RKO (cell line): ENCODE measurements around the gene POFUT2.

Source experiments
- DNase-seq: peaks from one replicate; pipeline ENCODE4 v3.0.0-alpha.2; 2016; ENCODE audit warnings: low spot score

POFUT2 gene

GRCh38 chr21:45248301-45248892 lies 39.3 kb downstream of the POFUT2 start:
- DNase-seq: no peak

DNA sequence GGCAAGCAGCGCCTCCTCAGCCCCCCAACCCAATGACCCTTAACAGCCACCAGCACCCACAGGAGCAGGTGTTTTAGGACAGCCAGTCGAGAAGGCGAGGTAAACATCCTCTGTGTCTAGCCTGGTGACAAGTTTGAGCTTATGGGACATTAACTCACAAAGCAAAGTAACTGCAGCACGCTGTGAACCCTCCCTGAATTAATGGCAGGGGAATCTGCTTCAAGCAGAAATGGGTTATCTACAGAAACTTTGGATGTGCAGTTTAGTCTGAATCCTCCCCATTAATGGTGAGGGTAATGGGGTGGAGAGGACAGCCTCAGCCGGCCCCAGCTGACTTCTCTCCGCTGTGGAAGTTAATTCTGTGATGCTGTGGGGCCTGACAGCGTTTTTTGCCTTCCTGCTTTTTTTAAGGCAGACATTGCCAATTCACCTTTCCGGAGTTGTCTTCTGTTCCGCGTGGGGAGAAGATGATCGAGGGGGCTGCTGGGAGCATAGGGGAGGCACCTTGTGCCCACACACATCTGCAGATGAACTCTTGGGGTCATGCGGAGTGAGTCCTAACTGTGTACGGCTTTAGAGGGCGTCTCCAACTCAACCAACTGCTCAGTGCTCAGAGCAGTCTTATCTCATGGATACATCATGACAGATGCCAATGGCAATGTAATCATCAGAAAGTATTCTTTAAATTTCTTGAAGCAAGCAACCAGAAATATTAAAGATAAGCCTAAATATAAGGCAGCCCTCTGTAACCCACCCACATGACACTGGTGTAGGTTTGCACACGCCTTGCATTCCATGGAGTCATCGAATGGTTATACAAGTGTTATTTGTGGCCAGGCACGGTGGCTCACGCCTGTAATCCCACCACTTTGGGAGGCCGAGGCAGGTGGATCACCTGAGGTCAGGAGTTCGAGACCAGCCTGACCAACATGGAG lies 41.0 kb downstream of the POFUT2 start:
- DNase-seq: no peak

DNA sequence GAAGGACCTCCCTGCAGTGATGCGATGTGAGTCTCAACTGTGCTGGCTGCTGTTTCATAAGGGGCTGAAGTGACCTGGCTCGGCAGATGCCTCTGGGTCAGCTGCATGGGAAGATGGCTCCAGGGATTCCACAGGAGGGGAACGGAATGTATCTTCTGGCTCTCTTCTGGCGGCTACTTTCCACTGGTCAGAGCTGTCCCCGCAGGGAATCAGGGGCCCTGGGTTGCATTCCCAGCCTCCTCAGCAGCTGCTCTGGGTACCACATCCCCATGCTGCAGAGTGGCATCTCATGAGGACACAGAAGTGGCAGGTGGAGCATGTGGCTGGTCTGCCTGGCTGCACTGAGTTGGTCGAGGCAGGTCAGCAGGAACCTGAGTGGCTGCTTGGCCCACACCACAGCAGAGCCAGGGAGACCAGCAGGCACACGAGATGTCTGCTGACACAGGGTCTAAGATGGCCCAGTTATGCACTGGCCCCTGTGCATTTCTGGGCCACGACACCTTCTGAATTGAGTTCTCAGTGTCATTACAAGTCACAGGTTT lies 42.8 kb downstream of the POFUT2 start:
- no peak for DNase-seq

DNA sequence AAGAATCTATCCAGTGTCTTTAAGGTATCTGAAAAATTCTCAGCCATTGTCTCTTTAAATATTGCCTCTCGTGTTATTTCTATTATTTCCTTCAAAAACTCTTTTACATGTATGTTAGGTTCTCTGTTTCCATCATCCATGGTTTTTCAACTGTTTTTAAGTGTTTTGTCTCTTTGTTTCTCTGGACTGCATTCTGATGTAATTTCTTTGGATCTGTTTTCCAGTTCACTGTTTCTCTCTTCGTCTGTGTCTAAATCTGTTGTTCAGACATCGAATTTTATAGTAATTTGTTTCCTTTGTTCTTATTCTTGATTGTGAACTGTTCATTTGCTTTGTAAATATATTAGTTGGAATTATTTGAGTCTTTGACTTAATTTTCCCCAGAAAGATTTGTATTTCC lies 44.1 kb downstream of the POFUT2 start:
- no peak for DNase-seq

GRCh38 chr21:45241357-45241756 lies 46.3 kb downstream of the POFUT2 start:
- no peak for DNase-seq

- no peak for DNase-seq
These were observed 50.3 kb downstream of the POFUT2 start for GRCh38 chr21:45237401-45237800.

DNA sequence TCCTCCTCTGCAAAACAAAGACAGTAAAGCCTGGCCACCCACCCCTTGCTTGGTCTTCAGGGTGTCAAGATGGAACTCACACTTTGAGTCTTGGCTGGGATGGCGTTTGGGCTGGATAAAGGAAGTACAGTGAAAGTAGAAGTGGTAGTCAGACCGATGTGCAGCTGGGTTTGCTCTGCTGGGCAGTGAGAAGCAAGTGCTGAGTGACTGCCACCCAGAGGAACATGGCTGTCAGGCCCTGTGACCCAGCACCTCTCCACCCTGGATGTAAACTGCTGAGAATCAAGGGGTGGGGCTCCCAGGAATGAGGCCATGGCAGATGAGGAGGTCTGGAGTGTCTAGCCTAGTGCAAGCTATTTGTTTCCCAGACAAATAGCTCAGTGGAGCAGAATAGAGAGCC lies 51.2 kb downstream of the POFUT2 start:
- DNase-seq: no peak

GRCh38 chr21:45235488-45235887 lies 52.2 kb downstream of the POFUT2 start:
- DNase-seq: no peak

GRCh38 chr21:45234965-45235364 lies 52.7 kb downstream of the POFUT2 start:
- DNase-seq: no peak

- DNase-seq: no peak
These were observed 53.6 kb downstream of the POFUT2 start for GRCh38 chr21:45234127-45234526.

DNA sequence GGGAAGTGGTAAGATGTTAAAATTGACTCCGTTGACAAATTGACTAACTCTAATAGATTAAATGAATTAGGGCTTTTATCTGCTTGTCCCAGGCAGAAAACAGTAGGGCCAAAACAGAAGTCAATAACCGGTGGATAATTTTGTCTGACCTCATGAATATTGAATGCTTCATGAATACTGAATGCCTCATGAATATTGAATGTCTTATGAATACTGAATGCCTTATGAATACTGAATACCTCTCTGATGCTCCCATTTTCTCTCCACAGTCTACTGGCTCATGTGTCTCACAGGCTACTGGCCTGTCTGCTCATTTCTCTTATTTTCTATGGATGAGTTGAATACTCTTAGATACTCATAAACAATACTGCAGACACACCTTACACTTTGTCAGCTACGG lies 56.0 kb downstream of the POFUT2 start:
- no peak for DNase-seq

DNA sequence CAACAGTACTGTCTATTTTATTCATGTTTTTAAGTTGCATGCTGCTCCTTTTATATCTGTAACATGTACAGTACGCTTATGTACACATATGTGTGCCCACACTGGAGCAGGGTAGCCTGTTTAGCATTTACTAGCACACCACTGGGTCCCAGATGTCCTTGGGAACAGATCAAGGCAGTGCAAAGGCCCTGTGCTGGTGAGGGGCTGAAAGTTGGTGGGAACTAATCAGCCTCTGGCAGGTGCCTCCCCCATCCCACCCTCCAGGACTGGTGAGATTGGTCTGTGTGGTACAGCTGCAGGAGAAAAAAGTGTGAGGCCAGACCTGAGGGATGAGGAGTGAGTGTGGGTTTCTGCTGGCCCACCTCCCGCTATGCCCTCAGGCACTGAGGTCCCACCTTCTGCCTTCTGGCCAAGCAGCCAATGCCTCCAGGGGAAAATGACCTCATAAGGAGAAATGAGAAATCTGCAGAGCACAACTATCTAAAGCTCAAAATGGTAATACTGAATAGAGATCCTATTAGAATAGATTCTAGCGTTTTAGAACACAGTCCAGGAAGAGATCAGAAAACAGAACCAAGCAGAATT lies 58.9 kb downstream of the POFUT2 start:
- DNase-seq: no peak

DNA sequence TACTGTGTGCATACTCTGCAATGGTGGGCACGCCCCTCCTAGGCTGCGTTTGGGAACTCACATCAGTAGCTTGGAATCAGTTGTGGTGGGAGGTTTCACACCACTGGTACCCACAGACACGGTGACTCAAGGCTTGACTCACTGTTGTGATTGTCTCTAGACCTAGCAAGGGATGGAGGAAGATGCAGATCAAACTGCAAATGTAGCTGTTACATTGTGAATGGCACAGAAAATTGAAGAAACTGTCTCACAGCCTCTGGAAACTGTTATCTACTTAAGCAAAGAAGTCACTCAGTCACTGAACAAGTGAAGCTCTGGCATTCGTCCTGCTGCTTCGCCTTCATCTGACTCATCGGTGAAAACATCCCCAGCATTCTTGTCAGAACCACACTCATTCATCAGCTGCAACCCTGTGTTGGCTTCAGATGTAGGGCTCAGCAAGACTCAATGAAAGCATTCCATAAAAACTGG lies 59.5 kb downstream of the POFUT2 start:
- peak; percentile 85 for DNase-seq

DNA sequence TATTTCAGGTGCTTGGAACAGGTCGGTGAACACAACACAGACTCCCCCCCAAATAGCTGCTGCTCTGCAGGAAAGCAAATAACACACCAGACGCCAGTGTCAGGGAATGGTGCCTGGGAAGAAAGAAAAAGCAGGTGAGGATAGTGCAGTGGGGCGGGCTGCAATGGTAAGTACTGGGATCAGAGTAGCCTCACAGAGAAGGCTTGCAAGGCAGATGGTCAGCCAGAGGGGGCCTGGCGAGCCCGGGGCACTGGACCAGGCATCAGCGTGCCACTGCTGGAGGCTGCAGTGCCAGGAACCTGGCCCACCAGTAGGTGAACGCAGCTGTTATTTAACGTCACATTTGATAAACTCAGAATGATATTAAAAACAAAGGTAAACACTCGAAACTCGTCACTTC lies 60.0 kb downstream of the POFUT2 start:
- DNase-seq: no peak

DNA sequence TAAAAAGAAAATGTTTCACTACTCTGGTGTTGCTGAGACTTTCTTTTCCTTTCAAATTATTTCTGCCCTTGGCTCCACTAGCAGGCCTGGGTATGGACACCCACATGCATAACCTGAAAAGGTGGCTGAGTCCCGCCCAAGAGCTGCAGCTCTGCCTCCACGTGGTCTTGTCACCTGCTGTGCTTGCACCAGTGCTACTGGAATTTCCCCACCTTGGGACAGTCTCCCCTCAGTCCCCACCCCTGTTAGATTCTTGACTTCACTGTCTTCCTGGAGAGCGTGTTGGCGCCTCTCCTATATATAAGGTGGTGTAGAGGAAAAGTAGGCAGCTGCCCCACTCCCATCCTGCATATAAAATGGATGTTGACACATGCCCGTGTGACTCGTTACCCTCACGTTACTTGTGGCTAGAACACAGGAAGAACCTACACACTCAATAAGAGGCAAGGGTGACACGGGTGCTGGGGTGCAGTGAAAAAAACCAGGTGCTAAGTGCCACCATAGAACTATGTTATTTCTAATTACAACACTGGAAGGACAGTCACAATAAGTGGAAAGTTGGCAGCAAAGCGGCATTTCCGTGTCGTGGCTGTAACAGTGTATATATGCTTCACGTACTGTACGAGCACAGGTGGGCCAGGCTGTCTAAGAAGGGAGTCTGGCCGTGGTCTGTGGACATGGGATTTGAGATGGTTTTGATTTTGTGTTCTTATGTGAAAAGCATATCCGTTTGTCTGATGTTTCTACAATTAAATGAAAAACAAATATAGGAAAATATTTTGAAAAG lies 61.0 kb downstream of the POFUT2 start:
- DNase-seq: no peak

DNA sequence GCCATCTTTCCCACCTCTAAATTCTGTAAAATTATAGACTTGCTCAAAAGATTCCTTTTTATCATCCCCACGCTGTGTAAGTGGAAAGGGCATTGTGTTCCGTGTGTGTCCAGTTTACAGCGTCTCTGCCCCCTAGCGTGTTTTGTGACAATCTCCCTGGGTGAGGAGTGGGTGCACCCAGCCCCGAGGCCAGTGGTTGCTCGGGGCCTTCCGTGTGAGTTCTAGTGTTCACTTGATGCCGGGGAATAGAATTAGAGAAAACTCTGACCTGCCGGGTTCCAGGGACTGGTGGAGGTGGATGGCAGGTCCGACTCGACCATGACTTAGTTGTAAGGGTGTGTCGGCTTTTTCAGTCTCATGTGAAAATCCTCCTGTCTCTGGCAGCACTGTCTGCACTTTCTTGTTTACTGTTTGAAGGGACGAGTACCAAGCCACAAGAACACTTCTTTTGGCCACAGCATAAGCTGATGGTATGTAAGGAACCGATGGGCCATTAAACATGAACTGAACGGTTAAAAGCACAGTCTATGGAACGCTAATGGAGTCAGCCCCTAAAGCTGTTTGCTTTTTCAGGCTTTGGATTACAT lies 61.9 kb downstream of the POFUT2 start:
- no peak for DNase-seq

DNA sequence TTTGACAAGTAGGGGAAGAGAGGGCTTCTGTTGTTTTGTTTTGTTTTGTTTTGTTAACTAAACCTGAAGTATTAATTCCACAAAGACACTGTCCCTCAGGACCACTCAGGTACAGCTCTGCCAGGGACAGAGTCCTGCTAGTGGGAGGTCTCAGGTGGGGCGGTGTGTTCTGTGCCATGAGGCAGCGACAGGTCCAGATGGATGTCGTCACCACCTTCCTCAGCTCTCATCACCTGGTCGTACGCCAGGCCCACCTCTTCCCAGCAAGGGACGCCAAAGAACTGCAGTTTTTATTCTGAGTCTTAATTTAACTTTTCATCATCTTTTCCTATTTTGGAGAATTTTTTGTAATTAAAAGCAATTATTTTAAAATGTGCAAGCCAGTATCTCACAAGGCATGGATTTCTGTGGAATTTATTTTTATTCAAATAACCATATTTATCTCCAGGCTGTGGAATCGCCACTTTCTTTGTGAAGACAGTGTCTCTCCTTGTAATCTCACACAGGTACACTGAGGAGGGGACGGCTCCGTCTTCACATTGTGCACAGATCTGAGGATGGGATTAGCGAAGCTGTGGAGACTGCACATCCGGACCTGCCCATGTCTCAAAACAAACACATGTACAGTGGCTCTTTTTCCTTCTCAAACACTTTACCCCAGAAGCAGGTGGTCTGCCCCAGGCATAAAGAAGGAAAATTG lies 62.5 kb downstream of the POFUT2 start:
- no peak for DNase-seq

DNA sequence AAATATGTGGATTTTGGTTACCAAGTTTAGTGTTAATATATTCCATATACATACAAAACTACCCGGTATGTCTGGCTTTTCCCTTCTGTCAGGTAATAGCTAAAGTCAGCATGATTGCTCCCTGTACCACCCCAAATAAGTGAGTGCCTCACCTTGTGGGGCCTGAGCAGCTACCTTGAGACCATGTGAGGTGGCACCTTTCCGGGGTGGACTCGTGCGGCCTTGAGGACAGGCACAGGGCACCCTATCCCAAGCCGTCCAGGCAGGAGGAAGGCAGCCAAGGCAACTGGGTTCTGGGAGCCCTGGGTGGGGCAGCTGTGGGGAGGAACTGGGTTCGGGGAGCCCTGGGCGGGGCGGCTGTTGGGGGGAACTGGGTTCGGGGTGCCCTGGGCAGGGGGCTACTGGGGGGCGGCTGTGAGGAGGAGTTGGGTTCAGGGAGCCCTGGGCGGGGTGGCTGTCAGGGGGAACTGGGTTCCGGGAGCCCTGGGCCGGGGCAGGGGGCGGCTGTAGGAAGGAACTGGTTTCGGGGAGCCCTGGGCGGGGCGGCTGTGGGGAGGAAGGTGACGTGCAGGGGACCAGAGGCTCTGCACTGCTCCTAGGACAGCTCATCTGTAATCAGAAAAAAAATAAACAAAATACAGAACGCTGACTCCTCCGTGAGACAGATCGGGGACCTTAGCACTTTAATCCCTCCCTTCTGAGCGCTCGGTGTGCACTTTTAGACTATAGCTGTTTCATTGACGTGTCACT lies 63.3 kb downstream of the POFUT2 start:
- no peak for DNase-seq

DNA sequence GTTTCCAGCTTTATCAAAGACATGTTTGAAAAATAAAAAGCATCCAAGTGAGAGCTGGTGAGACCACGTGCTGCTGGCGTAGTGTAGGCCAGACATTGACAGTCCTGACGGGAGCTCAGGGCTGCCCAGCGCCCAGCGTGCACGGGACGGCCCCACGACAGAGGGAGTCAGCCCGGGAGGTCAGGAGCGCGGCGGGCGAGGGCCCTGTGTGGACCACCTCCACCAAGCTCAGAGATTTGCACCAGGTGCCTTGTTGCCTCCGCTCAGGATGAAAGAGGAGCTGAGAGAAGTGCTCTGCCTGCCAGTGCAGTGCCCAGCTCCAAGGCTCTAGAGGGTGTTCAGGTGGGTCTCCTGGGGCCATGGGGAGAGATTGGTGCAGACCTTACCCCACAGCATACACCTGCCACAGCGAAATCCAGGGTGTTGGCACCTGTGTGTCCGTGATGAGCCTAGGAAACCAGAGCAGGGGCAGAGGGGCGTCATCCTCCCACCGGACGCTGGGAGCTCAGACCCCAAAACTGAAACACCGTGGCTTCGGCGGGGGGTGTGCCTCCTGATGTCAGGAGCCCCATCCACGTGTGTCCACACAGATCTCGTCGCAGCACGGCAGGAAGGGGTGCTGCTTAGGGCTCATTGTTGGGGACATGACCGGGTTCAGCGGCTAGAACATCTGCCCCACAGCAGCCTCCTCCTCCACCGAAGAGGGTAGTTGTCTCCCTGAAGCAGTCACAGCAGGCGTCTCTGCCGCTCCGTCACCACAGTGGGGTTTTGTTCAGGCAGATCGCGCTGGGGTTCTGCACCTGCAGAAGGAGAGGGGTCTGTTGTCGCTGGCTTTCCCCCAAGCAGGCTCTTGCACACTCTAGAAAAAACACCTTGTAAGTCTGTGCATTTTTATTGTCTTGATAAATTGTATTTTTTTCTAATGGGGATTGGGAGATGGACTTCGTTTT lies 64.2 kb downstream of the POFUT2 start:
- DNase-seq: no peak
